Ishikawa (cell line): ENCODE results near the gene FBXO28.

ENCODE experiments used
- CEBPB ChIP-seq: IDR thresholded peaks from 2 replicates; pipeline ENCODE4 v1.6.1; 2012
- CREB1 ChIP-seq: IDR thresholded peaks from 2 replicates; pipeline ENCODE4 v1.6.1; 2012; ENCODE audit warnings: low read depth
- EGR1 ChIP-seq: IDR thresholded peaks from 2 replicates; pipeline ENCODE4 v1.6.1; 2012
- EP300 ChIP-seq: IDR thresholded peaks from 2 replicates; pipeline ENCODE4 v1.6.1; 2012; ENCODE audit warnings: borderline replicate concordance
- FOXM1 ChIP-seq: IDR thresholded peaks from 2 replicates; pipeline ENCODE4 v1.6.1; 2012; ENCODE audit warnings: low read depth, borderline replicate concordance
- MAX ChIP-seq: IDR thresholded peaks from 2 replicates; pipeline ENCODE4 v1.6.1; 2012
- NFIC ChIP-seq: IDR thresholded peaks from 2 replicates; pipeline ENCODE4 v1.6.1; 2012
- RAD21 ChIP-seq: IDR thresholded peaks from 2 replicates; pipeline ENCODE4 v1.6.1; 2012; ENCODE audit warnings: low read depth
- REST ChIP-seq: IDR thresholded peaks from 2 replicates; pipeline ENCODE4 v1.6.1; 2012; ENCODE audit warnings: low read depth, mild to moderate bottlenecking
- TAF1 ChIP-seq: IDR thresholded peaks from 2 replicates; pipeline ENCODE4 v1.6.1; 2012; ENCODE audit warnings: low read depth, mild to moderate bottlenecking
- TCF12 ChIP-seq: IDR thresholded peaks from 2 replicates; pipeline ENCODE4 v1.6.1; 2012; ENCODE audit warnings: low read depth
- TEAD4 ChIP-seq: IDR thresholded peaks from 2 replicates; pipeline ENCODE4 v1.6.1; 2012
- USF1 ChIP-seq: IDR thresholded peaks from 2 replicates; pipeline ENCODE4 v1.6.1; 2012
- YY1 ChIP-seq: IDR thresholded peaks from 2 replicates; pipeline ENCODE4 v1.6.1; 2012; ENCODE audit warnings: low read depth
- ZBTB7A ChIP-seq: IDR thresholded peaks from 2 replicates; pipeline ENCODE4 v1.6.1; 2012; ENCODE audit warnings: low read depth

The FBXO28 gene

GRCh38 chr1:224180783-224181452, 67.0 kb downstream of the FBXO28 start:
- TF ChIP-seq NFIC (no peak), REST (no peak), CEBPB (no peak), TEAD4 (no peak), MAX (no peak), EP300 (no peak), ZBTB7A (no peak)

DNA sequence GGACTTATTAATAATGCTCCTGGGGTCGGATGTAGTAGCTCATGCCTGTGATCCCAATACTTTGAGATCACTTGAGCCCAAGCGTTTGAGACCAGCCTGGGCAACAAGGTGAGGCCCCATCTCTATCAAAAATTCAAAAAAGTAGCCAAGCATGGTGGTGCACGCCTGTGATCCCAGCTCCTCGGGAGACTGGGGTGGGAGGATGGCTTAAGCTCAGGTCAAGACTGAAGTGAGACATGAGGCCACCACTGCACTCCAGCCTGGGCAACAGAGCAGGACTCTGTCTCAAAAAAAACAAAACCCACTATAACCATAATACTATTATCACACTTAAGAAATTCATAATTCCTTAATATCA, 67.5 kb downstream of the FBXO28 start:
- TF ChIP-seq TAF1 (no peak), EP300 (no peak)

DNA sequence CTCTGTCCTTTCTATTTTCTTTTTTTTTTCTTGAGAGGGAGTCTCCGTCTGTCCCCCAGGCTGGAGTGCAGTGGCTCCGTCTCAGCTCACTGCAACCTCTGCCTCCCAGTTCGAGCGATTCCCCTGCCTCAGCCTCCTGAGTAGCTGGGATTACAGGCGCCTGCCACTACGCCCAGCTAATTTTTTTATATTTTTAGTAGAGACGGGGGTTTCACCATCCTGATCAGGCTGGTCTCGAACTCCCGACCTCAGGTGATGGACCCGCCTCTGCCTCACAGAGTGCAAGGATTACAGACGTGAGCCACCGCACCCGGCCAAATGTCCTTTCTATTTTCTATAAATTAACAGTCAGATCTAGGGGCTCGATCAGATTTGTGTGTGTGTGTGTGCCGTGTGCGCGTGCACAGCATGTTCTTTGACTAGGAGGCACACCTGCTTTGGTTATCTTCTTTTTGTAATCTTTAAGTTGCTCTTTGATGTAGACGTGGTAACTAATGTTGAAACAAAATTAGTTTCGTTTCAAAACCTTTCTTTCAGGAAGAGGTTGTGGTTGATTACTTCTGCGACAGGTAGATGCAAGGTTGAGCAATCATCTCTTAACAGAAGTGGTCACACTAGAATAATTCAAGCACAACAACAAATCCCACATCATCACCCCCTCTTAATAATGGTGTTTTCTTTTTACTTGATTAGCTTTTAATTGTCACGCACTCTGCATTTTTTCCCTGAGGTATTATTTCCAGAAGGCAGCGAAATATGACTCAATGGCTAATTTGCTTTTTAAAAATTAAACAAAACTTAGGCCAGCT, 68.3 kb downstream of the FBXO28 start:
- TF ChIP-seq CEBPB, result peak; percentile 77
- no peak for TF ChIP-seq TCF12

DNA sequence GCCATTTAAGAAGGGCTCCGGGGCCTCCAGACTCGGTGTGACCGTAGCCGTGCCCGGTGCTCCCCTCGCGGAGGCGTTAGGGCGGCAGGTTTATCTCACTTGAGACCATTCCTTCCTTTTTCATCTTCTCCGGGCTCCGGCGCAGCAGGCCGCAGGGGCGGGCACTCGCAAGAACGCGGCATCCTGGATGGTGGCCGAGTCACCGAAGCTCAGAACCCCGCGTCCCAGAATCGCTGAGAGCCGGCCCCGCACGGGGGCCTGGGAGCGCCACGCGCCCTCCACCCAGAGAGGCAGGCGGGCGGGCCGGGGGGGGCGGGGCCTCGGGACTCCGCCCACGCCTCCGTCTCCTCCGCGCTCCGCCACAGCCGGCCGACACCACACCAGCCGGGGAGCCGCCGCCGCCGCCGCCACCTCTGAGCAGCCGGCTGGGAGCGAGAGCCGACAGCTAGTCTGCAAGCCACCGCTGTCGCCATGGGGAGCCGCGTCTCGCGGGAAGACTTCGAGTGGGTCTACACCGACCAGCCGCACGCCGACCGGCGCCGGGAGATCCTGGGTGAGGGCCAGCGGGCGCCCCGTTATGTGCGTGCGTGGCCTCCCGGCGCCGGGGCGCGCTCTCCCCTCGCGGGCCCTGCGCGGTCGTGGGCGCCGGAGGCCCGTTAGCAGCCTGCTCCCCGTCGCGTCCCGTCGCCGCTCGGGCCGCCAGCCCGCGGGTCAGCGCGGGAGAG, 69.1 kb downstream of the FBXO28 start, which contains the start of gene DEGS1:
TSS of gene DEGS1 (plus strand) at position 375 of the 725 bp plus-strand sequence. CDS start at position 472, 97 bp downstream.
- TF ChIP-seq EGR1 (no peak; the same call in 1 of the 2 replicates), TAF1 (peak; percentile 70; the same call in 1 of the 2 replicates), TEAD4 (no peak), CREB1 (no peak), USF1 (no peak), CEBPB (no peak), YY1 (0 out of 2 replicates have a peak, but pooled peaks have one; percentile 7), MAX (peak; percentile 55; the same call in 1 of the 2 replicates), NFIC (peak; percentile 27)

DNA sequence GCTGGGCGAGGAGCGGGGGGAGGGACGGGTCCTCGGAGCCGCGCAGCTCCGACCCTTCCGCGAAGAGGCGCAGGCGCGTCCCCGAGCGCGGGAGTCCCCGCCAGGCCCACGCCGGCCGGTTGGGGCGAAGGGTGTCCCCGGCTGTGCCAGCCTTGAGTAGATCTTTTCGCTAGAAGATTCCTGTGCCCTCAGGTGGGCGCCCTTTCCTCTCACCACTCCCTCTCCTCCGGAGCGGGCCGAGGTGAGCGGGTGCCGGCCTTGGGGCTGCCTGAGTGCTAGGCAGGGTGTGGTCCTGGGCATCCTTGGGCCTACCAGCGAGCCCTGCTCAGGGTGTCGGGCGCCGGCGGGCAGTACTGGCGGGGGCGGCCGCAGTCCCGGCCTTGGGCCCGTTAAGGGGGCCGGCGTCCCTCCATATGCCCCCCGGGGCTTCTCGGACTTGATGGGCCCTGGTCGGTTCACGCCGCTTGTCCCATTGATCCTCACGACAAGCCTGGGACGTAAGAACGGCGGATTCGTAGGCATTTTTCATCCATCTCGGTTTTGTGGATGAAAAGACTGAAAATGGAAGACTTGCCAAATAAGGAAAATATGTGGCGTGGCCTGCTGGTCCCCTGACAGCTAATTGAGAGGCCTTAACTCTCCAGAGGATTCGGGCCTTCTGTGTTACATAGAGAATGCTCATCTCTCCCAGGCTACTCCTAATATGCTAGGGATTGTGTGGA, 69.8 kb downstream of the FBXO28 start:
- TF ChIP-seq TAF1 (no peak; the same call in 1 of the 2 replicates), FOXM1 (no peak), ZBTB7A (peak; percentile 37; the same call in 1 of the 2 replicates), RAD21 (0 out of 2 replicates have a peak, but pooled peaks have one; percentile 7), MAX (peak; percentile 77), YY1 (no peak), EP300 (no peak), EGR1 (no peak), REST (no peak), TEAD4 (no peak), NFIC (no peak; the same call in 1 of the 2 replicates), CREB1 (no peak), USF1 (no peak), TCF12 (no peak), CEBPB (no peak)
